A549 (cell line): Measurements from ENCODE around the gene SLC36A2. TPM values are rescaled to one million over a fixed set of nuclear protein-coding genes. Genes with fewer than 3 reads are reported as not detected.

Source experiments
- ATAC-seq, 2 experiments: fragments of 200-7000 bp in 1 of 2; fragments of >200 bp in 1 of 2; cut with Nextera tagmentation in 1 of 2; cut with Tn5 transposase in 1 of 2; 3 replicates each; pipeline versions ENCODE4 v1.8.0 to v1.9.1; 2018 to 2020; ENCODE audit warnings: mild to moderate bottlenecking in 1 of 2, moderate library complexity in 1 of 2
- CTCF ChIA-PET: fragments of 300-600 bp; sonication (Branson Sonifier 250); formaldehyde crosslinking; extraction: SDS; loops from one replicate; lab custom pipeline; 2021; ENCODE audit warnings: antibody characterized with exemption, inconsistent platforms; lab: Yijun Ruan, JAX
- POLR2A ChIA-PET: fragments of 350-600 bp; formaldehyde crosslinking; extraction: SDS; loops from one replicate; lab custom pipeline; 2021; ENCODE audit warnings: antibody characterized with exemption, inconsistent platforms; lab: Yijun Ruan, JAX
- DNase-seq, 2 experiments: peaks; one replicate each; pipeline versions ENCODE4 v3.0.0 to v3.0.0-alpha.2; 2011 to 2016; ENCODE audit warnings: low read depth in 1 of 2, low spot score in 1 of 2
- FAIRE-seq: peaks from 2 replicates; lab custom pipeline; 2011; peaks lifted over from hg19 to GRCh38; lab: Jason Lieb, UNC
- H3K27ac ChIP-seq, 2 experiments: fragments of >200 bp; sonication (Bioruptor Twin); formaldehyde crosslinking; 3 replicates each; pipeline ENCODE4 v1.5.1; 2016 to 2017
- H3K4me1 ChIP-seq: fragments of >200 bp; sonication (Bioruptor Twin); formaldehyde crosslinking; 3 replicates; pipeline ENCODE4 v1.6.1; 2016
- H3K4me2 ChIP-seq: fragments of >200 bp; sonication (Bioruptor Twin); formaldehyde crosslinking; 3 replicates; pipeline ENCODE4 v1.6.1; 2016
- H3K4me3 ChIP-seq: fragments of >200 bp; sonication (Bioruptor Twin); formaldehyde crosslinking; 3 replicates; pipeline ENCODE4 v1.5.1; 2016
- H3K9me3 ChIP-seq: fragments of >200 bp; sonication (Bioruptor Twin); formaldehyde crosslinking; 3 replicates; pipeline ENCODE4 v1.6.1; 2016
- CBX2 ChIP-seq: fragments of 200-600 bp; sonication (generic); IDR thresholded peaks from 2 replicates; pipeline ENCODE4 v1.6.1; 2016; ENCODE audit warnings: low read depth, mild to moderate bottlenecking, borderline replicate concordance
- CHD2 ChIP-seq: fragments of 150-350 bp; IDR thresholded peaks from 2 replicates; pipeline ENCODE4 v1.6.1; 2014; ENCODE audit warnings: low read length; ENCODE audit not compliant: partially characterized antibody
- CTCF ChIP-seq: fragments of >200 bp; sonication (Bioruptor Twin); formaldehyde crosslinking; IDR thresholded peaks from 3 replicates; pipeline ENCODE4 v1.5.1; 2016
- EHMT2 ChIP-seq: fragments of 200-600 bp; sonication (generic); IDR thresholded peaks from 2 replicates; pipeline ENCODE4 v1.6.1; 2016; ENCODE audit warnings: antibody characterized with exemption, low read depth, mild to moderate bottlenecking, moderate library complexity
- ELK1 ChIP-seq: fragments of 150-350 bp; IDR thresholded peaks from 2 replicates; pipeline ENCODE4 v1.6.1; 2014; ENCODE audit warnings: low read depth, mild to moderate bottlenecking, low read length
- ESRRA ChIP-seq: fragments of 150-350 bp; IDR thresholded peaks from 2 replicates; pipeline ENCODE4 v1.6.1; 2014; ENCODE audit warnings: mild to moderate bottlenecking, low read length, borderline replicate concordance
- FOSB ChIP-seq: fragments of 250-450 bp; sonication (Bioruptor Pico); IDR thresholded peaks from 2 replicates; pipeline ENCODE4 v1.5.0; 2020; ENCODE audit warnings: mild to moderate bottlenecking, moderate library complexity
- FOSL2 ChIP-seq, 2 experiments: fragments of 450-650 bp in 1 of 2; fragments of >200 bp in 1 of 2; sonication (Bioruptor Twin) in 1 of 2; formaldehyde crosslinking; IDR thresholded peaks; 2 replicates each; pipeline versions ENCODE4 v1.5.0 to v1.6.1; 2016 to 2020; ENCODE audit warnings: mild to moderate bottlenecking in 1 of 2, moderate library complexity in 1 of 2
- GATA3 ChIP-seq: IDR thresholded peaks from 2 replicates; pipeline ENCODE4 v1.6.1; 2012; ENCODE audit warnings: borderline replicate concordance
- HDAC2 ChIP-seq: fragments of 200-600 bp; sonication (generic); IDR thresholded peaks from 2 replicates; pipeline ENCODE4 v1.6.1; 2016
- HOXA7 ChIP-seq: fragments of 250-450 bp; sonication (Bioruptor Pico); IDR thresholded peaks from 2 replicates; pipeline ENCODE4 v1.5.0; 2020; ENCODE audit warnings: mild to moderate bottlenecking, moderate library complexity
- JUN ChIP-seq, 2 experiments: fragments of >200 bp; sonication (Bioruptor Twin); formaldehyde crosslinking; IDR thresholded peaks; 2 replicates in 1 of 2; 3 replicates in 1 of 2; pipeline ENCODE4 v1.6.1; 2016 to 2017
- KDM1A ChIP-seq: fragments of 200-600 bp; sonication (generic); IDR thresholded peaks from 2 replicates; pipeline ENCODE4 v1.6.1; 2016; ENCODE audit warnings: low read depth, mild to moderate bottlenecking
- MAFK ChIP-seq: fragments of 450-650 bp; IDR thresholded peaks from 2 replicates; pipeline ENCODE4 v1.6.1; 2014; ENCODE audit not compliant: partially characterized antibody
- MAX ChIP-seq: IDR thresholded peaks from 2 replicates; pipeline ENCODE4 v1.6.1; 2012
- MAZ ChIP-seq: fragments of 150-350 bp; IDR thresholded peaks from 2 replicates; pipeline ENCODE4 v1.6.1; 2014; ENCODE audit warnings: antibody characterized with exemption, low read depth, low read length, borderline replicate concordance
- MYC ChIP-seq: IDR thresholded peaks from 2 replicates; pipeline ENCODE4 v1.6.1; 2012; ENCODE audit warnings: mild to moderate bottlenecking, inconsistent platforms, low read length, improper control_type of control experiment, borderline replicate concordance
- PBX3 ChIP-seq: IDR thresholded peaks from 2 replicates; pipeline ENCODE4 v1.6.1; 2012
- PHF8 ChIP-seq: fragments of 200-600 bp; sonication (generic); IDR thresholded peaks from 2 replicates; pipeline ENCODE4 v1.6.1; 2016; ENCODE audit warnings: low read depth, mild to moderate bottlenecking, antibody characterized with exemption, moderate library complexity, borderline replicate concordance
- POLR2AphosphoS2 ChIP-seq: conservative IDR thresholded peaks from 2 replicates; pipeline ENCODE4 v1.6.1; 2012; ENCODE audit warnings: low read length, improper control_type of control experiment, inconsistent platforms
- RAD21 ChIP-seq, 2 experiments: fragments of >200 bp in 1 of 2; sonication (Bioruptor Twin) in 1 of 2; formaldehyde crosslinking in 1 of 2; IDR thresholded peaks in 1 of 2; conservative IDR thresholded peaks in 1 of 2; 2 replicates in 1 of 2; 3 replicates in 1 of 2; pipeline ENCODE4 v1.6.1; 2012 to 2018; ENCODE audit warnings: inconsistent platforms in 1 of 2
- RCOR1 ChIP-seq: fragments of 150-350 bp; IDR thresholded peaks from 2 replicates; pipeline ENCODE4 v1.6.1; 2014; ENCODE audit warnings: antibody characterized with exemption, low read length, low read depth
- RNF2 ChIP-seq: fragments of 200-600 bp; sonication (generic); IDR thresholded peaks from 2 replicates; pipeline ENCODE4 v1.6.1; 2016; ENCODE audit warnings: low read depth, mild to moderate bottlenecking, antibody characterized with exemption, moderate library complexity, borderline replicate concordance
- TFCP2L1 ChIP-seq: fragments of 250-450 bp; sonication (Bioruptor Pico); IDR thresholded peaks from 2 replicates; pipeline ENCODE4 v1.5.0; 2021; ENCODE audit warnings: mild to moderate bottlenecking
- TP53 ChIP-seq: fragments of 250-450 bp; sonication (Bioruptor Pico); IDR thresholded peaks from 2 replicates; pipeline ENCODE4 v1.5.0; 2021; ENCODE audit warnings: mild to moderate bottlenecking, moderate library complexity
- USF2 ChIP-seq: fragments of 450-650 bp; IDR thresholded peaks from 2 replicates; pipeline ENCODE4 v1.6.1; 2014; ENCODE audit warnings: antibody characterized with exemption
- ZC3H11A ChIP-seq: fragments of 450-650 bp; IDR thresholded peaks from 2 replicates; pipeline ENCODE4 v1.6.1; 2014; ENCODE audit warnings: antibody characterized with exemption, mild to moderate bottlenecking
- ZSCAN20 ChIP-seq: fragments of 250-450 bp; sonication (Bioruptor Pico); IDR thresholded peaks from 2 replicates; pipeline ENCODE4 v1.8.0; 2022; ENCODE audit warnings: mild to moderate bottlenecking, moderate library complexity
- WGBS: methylation state at CpG from one replicate; pipeline ENCODE4 v1.1.6; 2017; ENCODE audit errors: missing lambda C conversion rate; 5-methylcytosine and 5-hydroxymethylcytosine counted together
- polyA plus RNA-seq, 4 experiments: library from polyadenylated mRNA; depleted of rRNA in 3 of 4; stranded (reverse); fragments of >200 nt; fragmentation: RNase III in 1 of 4; extraction: RNeasy Plus Mini Kit Qiagen cat#74134 plus additional on column Dnase treatment in 1 of 4; gene quantifications; 2 replicates in 3 of 4; 3 replicates in 1 of 4; pipeline ENCODE4 v1.2.3, GENCODE V29; 2011 to 2017

Gene SLC36A2
- polyA plus RNA-seq, 2 of the 4 experiments (the other 2 are of a cell fraction): not detected

- no peak overlapping the region for H3K27ac ChIP-seq
- TF ChIP-seq ZC3H11A (no peak), MAFK (no peak), JUN (IDR thresholded peaks at IDR 0.05) (no peak), GATA3 (no peak), KDM1A (no peak), HOXA7 (no peak), CHD2 (no peak), PBX3 (no peak), RAD21 (conservative IDR thresholded peaks at IDR 0.05 in 1 of 2, IDR thresholded peaks at IDR 0.05 in 1 of 2) (no peak)
- POLR2A ChIA-PET: no interaction called here
- FAIRE-seq (no peak), DNase-seq (no peak), ATAC-seq (no peak)
- no peak overlapping the region for H3K4me3 ChIP-seq
- no peaks in the 10 kb centered on the region for H3K9me3 ChIP-seq
- H3K4me2 ChIP-seq: no peak overlapping the region
- H3K4me1 ChIP-seq: no peaks in the 10 kb centered on the region
- CTCF ChIA-PET: interaction anchor here (1.1 kb wide), 1 partner anchor 12 kb away, joined by 3 read pairs; no protein-coding TSS in a partner anchor
These were observed 76.0 kb downstream of the SLC36A2 start for GRCh38 chr5:151271336-151271735.

GRCh38 chr5:151270599-151270998, 76.8 kb downstream of the SLC36A2 start:
- FAIRE-seq (no peak), DNase-seq (peak; percentile 21 to 35), ATAC-seq (peak in 1 of 2 experiments; percentile 65; a peak in 3 of 6 replicates)
- Histone ChIP-seq H3K9me3 (no peaks in the 10 kb centered on the region), H3K4me2 (no peak overlapping the region), H3K4me1 (no peaks in the 10 kb centered on the region), H3K4me3 (no peak overlapping the region), H3K27ac (no peak overlapping the region)
- no peak for TF ChIP-seq RCOR1
- no peak for TF ChIP-seq RNF2
- TF ChIP-seq FOSL2 (IDR thresholded peaks at IDR 0.05): no peak
- TF ChIP-seq FOSL2 (CRISPR knock-in tag; IDR thresholded peaks at IDR 0.05): peak; percentile 10; the same call in 1 of the 2 replicates
- TF ChIP-seq ELK1: no peak
- TF ChIP-seq MYC: no peak
- TF ChIP-seq CTCF: no peak
- TF ChIP-seq TFCP2L1: no peak
- TF ChIP-seq PBX3: no peak
- WGBS: 4% methylated on average over 1 of the region's 1 CpG
- POLR2A ChIA-PET: no interaction called here
- CTCF ChIA-PET: interaction anchor here (1.1 kb wide), 1 partner anchor 12 kb away, joined by 3 read pairs; no protein-coding TSS in a partner anchor

GRCh38 chr5:151267491-151268260, 79.7 kb downstream of the SLC36A2 start:
- no peaks in the 10 kb centered on the region for H3K9me3 ChIP-seq
- FAIRE-seq (no peak), ATAC-seq (no peak), DNase-seq (no peak)
- no peak overlapping the region for H3K4me2 ChIP-seq
- POLR2A ChIA-PET: no interaction called here
- no peak overlapping the region for H3K27ac ChIP-seq
- H3K4me1 ChIP-seq: peaks cover 8% of the 10 kb centered on the region; the same call in 1 of the 3 replicates
- CTCF ChIA-PET: no interaction called here
- WGBS: 81% methylated on average over 11 of the region's 11 CpGs
- no peak overlapping the region for H3K4me3 ChIP-seq
- no peak for TF ChIP-seq USF2
- no peak for TF ChIP-seq POLR2AphosphoS2
- TF ChIP-seq ESRRA: no peak
- no peak for TF ChIP-seq MAZ
- no peak for TF ChIP-seq TP53 (CRISPR knock-in tag)
- TF ChIP-seq HDAC2: no peak
- TF ChIP-seq ZSCAN20: no peak
- TF ChIP-seq FOSB (CRISPR knock-in tag): no peak
- no peak for TF ChIP-seq EHMT2
- TF ChIP-seq PHF8: no peak
- TF ChIP-seq MAX: no peak
- TF ChIP-seq RNF2: no peak
- TF ChIP-seq CBX2: no peak
